Mammary epithelial cell (primary cell): ENCODE data around the gene AP4E1.

Source experiments
- CTCF ChIP-seq, 2 donors: IDR thresholded peaks in 1 of 2; conservative IDR thresholded peaks in 1 of 2; 2 replicates each; pipeline ENCODE4 v1.5.1; 2011 to 2012; ENCODE audit warnings: inconsistent platforms in 2 of 2, low read length in 2 of 2, mild to moderate bottlenecking in 2 of 2, control low read depth in 1 of 2, low read depth in 1 of 2; ENCODE audit not compliant: insufficient read depth in 1 of 2; ENCODE audit errors: extremely low read depth in 1 of 2
- EZH2 ChIP-seq: IDR thresholded peaks from 2 replicates; pipeline ENCODE4 v1.6.1; 2012; ENCODE audit warnings: low read length, inconsistent platforms, borderline replicate concordance

- no peak for TF ChIP-seq CTCF (conservative IDR thresholded peaks at IDR 0.05 in 1 of 2, IDR thresholded peaks at IDR 0.05 in 1 of 2; ENCODE audit: extremely low read depth in 1 of 2, insufficient read depth in 1 of 2, low read depth in 1 of 2, low read length in 2 of 2)
- no peak for TF ChIP-seq EZH2
These were observed 2.5 kb downstream of the AP4E1 start for GRCh38 chr15:50911001-50911400.
